GM21723 (cell line): ENCODE results near the gene ABCB9.
"Not testable (repeated sequence)": the region's sequence is repeated elsewhere in the genome, so short reads cannot be mapped to it uniquely, and the experiment has no call there.

Source experiments
- ATAC-seq: cut with Tn5 transposase; IDR thresholded peaks from one replicate; pipeline ENCODE4 v1.9.1; 2021; ENCODE audit warnings: mild to moderate bottlenecking, moderate library complexity; ENCODE audit not compliant: unreplicated experiment

ABCB9 gene

GRCh38 chr12:122944605-122945592 is 21.4 kb downstream of the ABCB9 start:
- ATAC-seq = no peak

- no peak for ATAC-seq
Measured at GRCh38 chr12:122943196-122943595, 23.1 kb downstream of the ABCB9 start.

- ATAC-seq = no peak
Measured at GRCh38 chr12:122942637-122943036, 23.6 kb downstream of the ABCB9 start.

GRCh38 chr12:122941351-122941750 is 24.9 kb downstream of the ABCB9 start:
- not testable (repeated sequence) for ATAC-seq

GRCh38 chr12:122939125-122939524 is 27.1 kb downstream of the ABCB9 start:
- no peak for ATAC-seq

- no peak for ATAC-seq
Measured at GRCh38 chr12:122937622-122938091, 28.6 kb downstream of the ABCB9 start.

GRCh38 chr12:122935318-122935717 is 30.9 kb downstream of the ABCB9 start:
- no peak for ATAC-seq

GRCh38 chr12:122934722-122935121 is 31.5 kb downstream of the ABCB9 start:
- peak; percentile 73 for ATAC-seq

- ATAC-seq = no peak
Measured at GRCh38 chr12:122932207-122932606, 34.1 kb downstream of the ABCB9 start.

GRCh38 chr12:122929812-122930211 is 36.5 kb downstream of the ABCB9 start:
- ATAC-seq = no peak

- ATAC-seq = no peak
Measured at GRCh38 chr12:122929148-122929538, 37.1 kb downstream of the ABCB9 start.

- no peak for ATAC-seq
Measured at GRCh38 chr12:122928404-122929147, 37.7 kb downstream of the ABCB9 start.

- ATAC-seq = no peak
Measured at GRCh38 chr12:122927756-122928403, 38.4 kb downstream of the ABCB9 start.

GRCh38 chr12:122921917-122922316 is 44.3 kb downstream of the ABCB9 start:
- ATAC-seq = no peak

GRCh38 chr12:122920687-122921086 is 45.6 kb downstream of the ABCB9 start:
- ATAC-seq = no peak

GRCh38 chr12:122918827-122919226 is 47.4 kb downstream of the ABCB9 start:
- ATAC-seq = no peak

- no peak for ATAC-seq
Measured at GRCh38 chr12:122917507-122918121, 48.6 kb downstream of the ABCB9 start.

- no peak for ATAC-seq
Measured at GRCh38 chr12:122909442-122910288, 56.6 kb downstream of the ABCB9 start.

- ATAC-seq = no peak
Measured at GRCh38 chr12:122908915-122909314, 57.3 kb downstream of the ABCB9 start.

GRCh38 chr12:122905258-122905657 is 61.0 kb downstream of the ABCB9 start:
- not testable (repeated sequence) for ATAC-seq
